HL-60/S4 (cell line): ENCODE measurements around the gene TPST1.
"Not testable (repeated sequence)": the region's sequence is repeated elsewhere in the genome, so short reads cannot be mapped to it uniquely, and the experiment has no call there.

Experiments used
- in situ Hi-C: fragments of 300-500 bp; cut with MboI; formaldehyde crosslinking; loops from 2 replicates; pipeline ENCODE4 v1.14.3; 2022; ENCODE audit warnings: low sequenced_read_pairs

TPST1 gene

DNA sequence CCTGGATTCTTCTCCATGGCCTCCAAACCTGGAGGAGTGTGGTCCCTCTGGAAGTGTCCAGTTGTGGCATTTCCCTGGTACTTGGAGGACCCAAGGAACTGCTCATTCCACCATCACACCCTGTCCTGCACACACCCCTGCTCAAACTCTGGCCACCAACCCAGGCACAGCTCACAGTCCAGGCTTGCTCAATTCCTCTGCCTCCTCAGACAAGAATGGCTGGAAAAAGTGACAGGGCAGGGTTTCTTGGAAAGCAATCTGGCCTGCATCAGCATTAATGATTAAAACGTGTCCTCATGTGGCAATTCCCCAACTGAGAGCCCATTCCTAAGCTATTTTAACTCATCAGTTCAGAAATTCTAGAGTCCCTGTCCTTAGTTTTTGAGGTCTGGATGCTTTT is 17.2 kb upstream of the TPST1 start:
- in situ Hi-C loops = no loop called here

DNA sequence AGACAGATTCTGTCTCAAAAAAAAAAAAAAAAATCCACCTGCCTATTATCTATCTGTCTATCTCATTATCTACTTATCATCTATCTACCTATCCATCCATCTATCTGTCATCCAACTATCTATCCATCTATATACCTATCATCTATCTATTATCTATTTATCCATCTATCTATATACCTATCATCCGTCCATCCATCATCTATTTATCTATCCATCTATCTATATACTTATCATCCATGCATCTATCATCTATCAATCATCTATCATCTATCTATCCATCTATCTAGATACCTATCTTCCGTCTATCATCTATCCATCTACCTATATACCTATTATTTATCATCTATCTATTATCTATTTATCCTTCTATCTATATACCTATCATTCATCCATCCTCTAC is 16.5 kb upstream of the TPST1 start:
- in situ Hi-C loops = no loop called here

DNA sequence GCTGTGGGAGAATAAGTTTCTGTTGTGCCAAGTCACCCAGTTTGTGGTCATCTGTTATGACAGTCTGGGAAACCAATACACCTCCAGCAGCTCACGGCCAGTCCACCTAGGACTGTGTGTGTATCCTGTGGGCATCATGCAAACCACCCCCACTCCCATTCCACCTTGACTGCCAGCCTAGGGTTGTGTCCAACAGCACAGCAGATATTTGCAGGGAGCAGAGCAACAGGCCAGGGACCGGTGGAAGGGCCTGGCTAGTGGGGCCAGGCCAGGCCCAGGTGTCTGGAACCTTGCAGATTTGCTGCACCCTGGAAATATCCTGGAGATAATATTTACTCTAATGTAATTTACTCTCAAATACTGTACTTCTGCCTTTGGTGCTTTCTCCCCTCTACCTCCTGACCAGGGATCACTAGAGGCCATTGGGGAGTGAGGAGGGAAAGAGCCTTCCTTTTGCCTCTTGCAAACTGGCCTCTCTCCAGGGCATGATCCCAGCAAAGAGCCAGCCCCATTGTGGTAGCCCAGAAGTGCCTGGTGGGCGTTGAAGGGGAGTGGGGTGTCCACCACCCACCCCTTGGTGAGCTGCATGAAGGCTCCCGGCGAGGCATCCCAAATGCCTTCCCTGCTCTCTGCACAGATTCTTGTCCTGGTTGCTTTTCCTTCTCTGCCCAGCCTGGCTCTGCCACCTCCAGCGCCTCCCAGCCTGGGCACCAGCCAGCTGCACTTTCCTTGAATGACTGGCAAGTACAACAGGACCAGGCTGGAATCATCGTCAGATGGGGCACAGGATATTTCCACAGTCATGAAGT is 15.2 kb upstream of the TPST1 start:
- in situ Hi-C loops = no loop called here

DNA sequence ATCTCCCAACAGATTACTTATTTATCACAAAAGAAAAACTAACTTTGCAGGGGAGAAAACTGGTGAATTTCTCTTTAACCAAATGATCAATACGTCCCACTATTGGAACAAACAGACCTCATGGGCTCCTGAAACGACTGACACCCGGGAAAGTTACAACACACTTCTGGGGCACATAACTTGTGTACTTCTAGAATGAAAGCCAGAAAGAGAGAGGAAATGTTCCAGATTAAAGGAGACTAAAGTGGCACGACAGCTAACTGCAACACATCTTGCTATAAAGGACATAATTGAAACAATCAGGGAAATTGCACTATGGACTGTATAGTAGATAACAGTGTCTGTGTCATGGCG is 14.7 kb upstream of the TPST1 start:
- in situ Hi-C loops = no loop called here

GRCh38 chr7:66193146-66193725 is 11.9 kb upstream of the TPST1 start:
- in situ Hi-C loops = no loop called here

DNA sequence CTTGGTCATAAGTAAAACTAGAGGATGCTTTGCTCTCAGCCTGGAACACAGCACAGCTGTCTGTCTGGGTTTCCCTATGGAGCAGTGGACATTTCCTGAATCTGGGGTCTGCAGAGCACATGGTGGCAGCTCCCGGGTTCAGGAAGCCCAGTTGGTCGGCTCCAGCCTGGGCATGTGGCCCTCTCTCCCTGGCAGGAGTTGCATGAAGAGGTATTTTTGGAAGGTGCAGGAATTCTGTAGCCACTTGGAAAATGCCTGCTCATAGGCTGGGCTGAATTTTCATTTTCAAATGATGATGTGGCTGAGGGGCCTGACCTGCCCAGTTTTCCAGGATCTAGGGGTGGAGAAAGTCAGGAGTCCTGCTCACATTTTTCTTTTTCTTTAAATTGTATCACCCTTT is 6.7 kb upstream of the TPST1 start:
- in situ Hi-C loops = no loop called here

- in situ Hi-C loops = no loop called here
Observed at GRCh38 chr7:66198956-66199355, 6.2 kb upstream of the TPST1 start.

GRCh38 chr7:66202441-66202840 is 2.7 kb upstream of the TPST1 start:
- in situ Hi-C loops = no loop called here

DNA sequence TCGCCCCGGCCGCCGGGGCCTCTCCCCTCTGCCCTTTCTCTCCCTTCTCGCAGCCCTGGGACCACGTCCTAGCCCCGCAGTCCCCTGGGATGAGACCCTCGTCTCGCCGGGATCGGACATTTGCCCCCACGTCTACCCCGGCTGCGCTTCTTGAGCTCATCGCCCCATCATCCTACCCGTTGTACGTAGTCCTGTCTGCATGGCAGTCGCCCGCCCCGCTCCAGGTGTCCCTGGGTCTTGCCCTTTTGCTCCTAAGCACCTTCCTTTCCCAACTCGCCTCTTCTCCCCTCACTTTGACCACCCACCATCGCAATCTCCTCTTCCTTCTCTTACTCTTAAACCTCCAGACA is 582 bp downstream of the TPST1 start:
- in situ Hi-C loops = no loop called here

DNA sequence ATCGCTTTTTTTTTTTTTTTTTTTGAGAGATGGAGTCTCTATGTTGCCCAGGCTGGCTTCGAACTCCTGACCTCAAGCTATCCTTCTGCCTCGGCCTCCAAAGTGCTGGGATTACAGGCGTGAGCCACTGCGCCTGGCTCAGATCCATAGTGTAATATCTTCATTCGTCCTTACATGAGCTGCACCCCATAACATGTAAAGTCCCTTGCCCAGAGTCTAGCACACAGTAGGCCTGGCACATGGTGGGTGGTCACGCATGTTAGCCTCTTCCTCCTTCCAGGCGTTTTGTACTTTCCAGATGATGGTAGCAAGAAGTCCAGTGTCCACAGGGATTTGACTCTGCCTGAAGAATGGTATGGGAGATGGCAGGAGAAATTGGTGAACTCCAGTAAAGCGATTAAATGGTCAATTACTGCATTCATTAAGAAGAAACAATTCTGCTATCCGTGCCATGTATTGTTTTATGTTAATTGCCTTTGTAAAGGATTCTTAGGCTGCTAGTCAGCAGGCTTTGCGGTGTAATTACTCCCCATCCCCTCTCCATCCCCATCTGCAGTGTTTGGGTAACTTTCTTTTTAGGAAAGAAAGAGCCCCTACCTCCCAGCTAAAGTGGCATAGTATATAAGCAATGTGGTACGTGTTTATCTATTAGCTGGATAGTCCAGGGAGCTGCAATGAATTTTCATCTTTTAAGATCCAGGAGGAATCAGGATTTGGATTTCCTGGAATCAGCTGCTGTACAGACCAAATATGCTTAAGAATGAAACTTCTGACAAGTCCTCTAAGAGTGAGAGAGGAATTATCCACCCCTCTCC is 1.2 kb downstream of the TPST1 start:
- in situ Hi-C loops = no loop called here

DNA sequence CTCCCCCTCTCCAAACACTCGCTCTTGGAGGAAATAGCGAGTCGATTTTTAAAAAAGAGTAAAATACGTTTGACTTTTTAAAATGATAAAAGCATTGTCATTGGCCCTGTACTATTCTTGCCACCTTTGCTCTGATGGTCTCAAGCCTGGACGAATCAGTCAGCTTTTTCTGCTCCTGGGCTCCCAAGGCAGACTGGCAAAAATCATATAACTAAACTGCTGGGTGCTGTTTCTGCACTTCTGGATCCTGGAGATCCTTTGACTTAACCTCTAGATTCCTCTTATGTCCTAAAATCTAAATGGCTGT is 1.8 kb downstream of the TPST1 start:
- in situ Hi-C loops = no loop called here

GRCh38 chr7:66207540-66207939 is 2.4 kb downstream of the TPST1 start:
- in situ Hi-C loops = no loop called here

DNA sequence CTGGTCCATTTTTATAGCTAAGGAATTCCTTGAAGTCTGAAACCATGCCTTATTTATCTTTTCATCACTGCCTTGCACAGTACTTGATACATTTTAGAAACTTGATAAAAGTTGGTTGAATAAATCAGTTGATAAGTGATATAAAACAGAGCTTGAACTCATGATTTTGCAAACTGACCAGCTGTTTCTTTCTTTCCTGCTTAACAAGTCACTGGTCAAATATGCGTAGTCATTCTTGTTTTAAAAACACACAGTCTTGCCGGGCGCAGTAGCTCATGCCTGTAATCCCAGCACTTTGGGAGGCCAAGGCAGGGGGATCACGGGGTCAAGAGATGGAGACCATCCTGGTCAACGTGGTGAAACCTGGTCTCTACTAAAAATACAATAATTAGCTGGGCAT is 6.3 kb downstream of the TPST1 start:
- in situ Hi-C loops = no loop called here

DNA sequence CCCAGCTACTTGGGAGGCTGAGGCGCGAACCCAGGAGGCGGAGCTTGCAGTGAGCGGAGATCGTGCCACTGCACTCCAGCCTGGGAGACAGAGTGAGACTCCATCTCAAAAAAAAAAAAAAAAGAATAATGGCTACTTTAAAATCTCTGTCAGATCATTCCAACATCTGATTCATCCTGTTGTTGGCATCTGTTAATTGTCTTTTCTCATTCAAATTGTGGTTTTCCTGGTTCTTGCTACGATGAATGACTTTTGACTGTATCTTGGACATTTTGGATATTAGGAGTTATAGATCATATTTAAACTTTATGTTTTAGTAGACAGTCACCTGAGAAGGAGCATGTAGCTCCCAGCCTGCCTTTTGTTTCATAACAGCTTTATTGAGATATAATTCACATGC is 8.5 kb downstream of the TPST1 start:
- in situ Hi-C loops = no loop called here

GRCh38 chr7:66216687-66217086 is 11.6 kb downstream of the TPST1 start:
- in situ Hi-C loops = no loop called here

GRCh38 chr7:66219805-66220204 is 14.7 kb downstream of the TPST1 start:
- in situ Hi-C loops = no loop called here

DNA sequence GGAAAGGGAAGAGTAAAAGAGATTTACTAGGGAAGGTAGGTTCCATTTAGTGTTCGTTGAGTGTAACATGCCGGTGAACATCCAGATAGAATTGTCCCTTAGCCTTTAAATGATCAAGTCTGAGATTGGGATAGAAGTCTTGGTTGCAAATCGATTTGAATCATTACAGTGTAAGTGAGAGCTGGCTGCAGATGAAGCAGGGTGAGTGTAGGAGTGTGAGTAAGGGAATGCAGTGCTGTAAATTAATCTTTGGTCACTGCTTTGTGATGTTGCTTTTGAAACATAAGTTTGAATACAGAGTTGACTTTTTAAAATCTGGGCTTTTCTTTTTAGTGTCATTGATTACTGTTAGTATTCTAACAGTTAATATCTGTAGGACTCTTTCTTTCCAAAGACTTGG is 16.3 kb downstream of the TPST1 start:
- in situ Hi-C loops = no loop called here

DNA sequence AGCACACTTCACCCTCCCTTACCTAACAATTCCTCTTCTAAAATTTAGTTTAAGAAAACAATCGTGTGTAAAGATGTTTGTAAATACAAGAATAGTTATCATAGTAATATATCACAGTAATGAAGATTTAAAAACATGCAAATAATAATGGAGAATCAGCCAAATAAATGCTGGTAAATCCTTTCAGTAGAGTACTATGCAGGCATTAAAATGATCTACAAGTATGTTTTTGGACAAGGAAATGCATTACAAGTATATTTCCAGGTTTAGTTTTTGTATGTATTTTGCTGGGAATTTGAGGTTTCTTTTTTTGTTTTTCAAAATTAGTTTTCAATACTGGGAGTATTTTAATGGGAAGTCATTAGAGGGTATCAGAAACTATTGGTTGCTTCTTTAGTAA is 22.7 kb downstream of the TPST1 start:
- in situ Hi-C loops = no loop called here

- in situ Hi-C loops = not testable (repeated sequence)
Observed at GRCh38 chr7:66231326-66232216, 26.4 kb downstream of the TPST1 start.

GRCh38 chr7:66233638-66234037 is 28.5 kb downstream of the TPST1 start:
- in situ Hi-C loops = no loop called here

DNA sequence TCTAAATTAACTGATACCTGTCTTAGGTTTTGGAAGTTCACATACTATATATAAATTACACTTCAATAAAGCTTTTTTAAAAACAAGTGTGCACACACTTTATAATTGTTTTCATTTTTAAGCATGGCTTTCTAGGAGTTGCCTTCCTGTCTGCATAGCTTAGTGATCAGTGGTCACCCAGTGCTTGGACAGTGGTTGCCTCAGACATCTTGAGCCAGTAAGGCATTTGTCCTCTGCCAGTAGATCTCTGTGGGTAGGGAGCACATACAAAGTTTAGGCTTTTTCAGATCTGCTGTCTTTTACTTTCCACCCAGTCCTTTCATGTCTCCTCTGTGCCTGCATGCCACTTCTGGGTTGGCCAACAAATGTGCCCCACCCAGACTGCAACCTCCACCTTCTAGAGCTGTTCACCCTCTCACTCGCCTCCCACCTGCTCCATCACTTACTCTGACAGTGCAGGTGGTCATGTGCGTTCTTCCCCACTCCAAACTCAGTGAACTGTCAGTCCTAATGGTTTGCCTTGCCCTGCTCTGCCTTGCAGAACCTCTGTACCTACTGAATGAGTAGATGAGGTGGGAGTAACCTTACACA is 31.7 kb downstream of the TPST1 start:
- in situ Hi-C loops = no loop called here
